GM15510 (cell line): ENCODE data around the gene NAMPT.

Source experiments
- POLR2A ChIP-seq: IDR thresholded peaks from 3 replicates; pipeline ENCODE4 v1.6.1; 2011; ENCODE audit warnings: borderline replicate concordance; ENCODE audit not compliant: insufficient read length; ENCODE audit errors: extremely low read depth

NAMPT gene

GRCh38 chr7:106284714-106285050, at the start of gene NAMPT:
TSS of gene NAMPT (minus strand) at chr7:106284983. CDS start at chr7:106284884, 99 bp downstream.
- peak; percentile 92 for TF ChIP-seq POLR2A

GRCh38 chr7:106332201-106332600, 47.4 kb upstream of the NAMPT start:
- no peak for TF ChIP-seq POLR2A

- TF ChIP-seq POLR2A = no peak
Measured at GRCh38 chr7:106331441-106332175, 46.8 kb upstream of the NAMPT start.

GRCh38 chr7:106329971-106330733, 45.4 kb upstream of the NAMPT start:
- no peak for TF ChIP-seq POLR2A

GRCh38 chr7:106329408-106329807, 44.6 kb upstream of the NAMPT start:
- TF ChIP-seq POLR2A = no peak

GRCh38 chr7:106327538-106328481, 43.0 kb upstream of the NAMPT start:
- no peak for TF ChIP-seq POLR2A

- no peak for TF ChIP-seq POLR2A
Measured at GRCh38 chr7:106326594-106327537, 42.1 kb upstream of the NAMPT start.

- no peak for TF ChIP-seq POLR2A
Measured at GRCh38 chr7:106318482-106318881, 33.7 kb upstream of the NAMPT start.

GRCh38 chr7:106317971-106318370, 33.2 kb upstream of the NAMPT start:
- TF ChIP-seq POLR2A = no peak

GRCh38 chr7:106316947-106317346, 32.2 kb upstream of the NAMPT start:
- TF ChIP-seq POLR2A = no peak

GRCh38 chr7:106314875-106315274, 30.1 kb upstream of the NAMPT start:
- no peak for TF ChIP-seq POLR2A

GRCh38 chr7:106313966-106314365, 29.2 kb upstream of the NAMPT start:
- TF ChIP-seq POLR2A = no peak

- TF ChIP-seq POLR2A = no peak
Measured at GRCh38 chr7:106313456-106313901, 28.7 kb upstream of the NAMPT start.

- TF ChIP-seq POLR2A = no peak
Measured at GRCh38 chr7:106312906-106313305, 28.1 kb upstream of the NAMPT start.
